ENCODE results near the gene FAM136A. TPM values are rescaled to one million over a fixed set of nuclear protein-coding genes. Genes with fewer than 3 reads are reported as not detected.
A peak's percentile ranks its signal among the peaks of the same experiment; 100 is the strongest.
"Not testable (repeated sequence)": the region's sequence is repeated elsewhere in the genome, so short reads cannot be mapped to it uniquely, and the experiment has no call there.

FAM136A gene
- total RNA-seq, 2 experiments from 2014 or later, result 48.0 to 49.8 TPM

GRCh38 chr2:70283500-70284191, 18.2 kb downstream of the FAM136A start:
- Mint-ChIP-seq H3K4me1 (ENCODE audit: low read depth) (peaks cover 40% of the 10 kb centered on the region), H3K27me3 (no peaks in the 10 kb centered on the region), H3K27ac (peak overlapping the region; percentile 6), H3K9me3 (no peaks in the 10 kb centered on the region), H3K4me3 (no peak overlapping the region), H3K36me3 (peaks cover 58% of the 10 kb centered on the region)
- intact Hi-C loops (cut with micrococcal nuclease), result no loop called here
- no peak for DNase-seq
- POLR2A ChIA-PET, result interaction anchor here (0.6 to 2.3 kb wide), 2 partner anchors 10 to 92 kb away, joined by 3 to 7 read pairs; partner anchors contain the start of gene SNRPG
- CTCF ChIA-PET, result interaction anchor here (0.6 kb wide), 1 partner anchor 331 kb away, joined by 3 read pairs; no protein-coding TSS in a partner anchor

- Mint-ChIP-seq H3K27me3 (no peaks in the 10 kb centered on the region), H3K36me3 (peaks cover 48% of the 10 kb centered on the region), H3K27ac (peak overlapping the region; percentile 0), H3K4me3 (no peak overlapping the region), H3K9me3 (no peaks in the 10 kb centered on the region), H3K4me1 (ENCODE audit: low read depth) (peaks cover 36% of the 10 kb centered on the region)
- ChIA-PET POLR2A (no interaction called here), CTCF (no interaction called here)
- no peak for DNase-seq
- intact Hi-C loops (cut with micrococcal nuclease), result no loop called here
These were observed 19.4 kb downstream of the FAM136A start for GRCh38 chr2:70282439-70282838.

- intact Hi-C loops (cut with micrococcal nuclease), result no loop called here
- H3K4me3 Mint-ChIP-seq, result no peak overlapping the region
- ChIA-PET CTCF (interaction anchor here (1.0 kb wide), 1 partner anchor 370 kb away, joined by 3 read pairs; no protein-coding TSS in a partner anchor), POLR2A (no interaction called here)
- no peak for DNase-seq
- peaks cover 17% of the 10 kb centered on the region for H3K4me1 Mint-ChIP-seq (ENCODE audit: low read depth)
- peaks cover 37% of the 10 kb centered on the region for H3K36me3 Mint-ChIP-seq
- no peaks in the 10 kb centered on the region for H3K27me3 Mint-ChIP-seq
- H3K27ac Mint-ChIP-seq, result no peak overlapping the region
- H3K9me3 Mint-ChIP-seq, result no peaks in the 10 kb centered on the region
These were observed 21.5 kb downstream of the FAM136A start for GRCh38 chr2:70280242-70280798.

GRCh38 chr2:70270323-70270722, 31.5 kb downstream of the FAM136A start:
- ChIA-PET CTCF (no interaction called here), POLR2A (no interaction called here)
- no peak for DNase-seq
- intact Hi-C loops (cut with micrococcal nuclease), result no loop called here
- Mint-ChIP-seq H3K36me3 (peaks cover 16% of the 10 kb centered on the region), H3K4me3 (no peak overlapping the region), H3K27ac (no peak overlapping the region), H3K9me3 (no peaks in the 10 kb centered on the region), H3K4me1 (ENCODE audit: low read depth) (no peaks in the 10 kb centered on the region), H3K27me3 (no peaks in the 10 kb centered on the region)

GRCh38 chr2:70269422-70270302, 32.2 kb downstream of the FAM136A start:
- H3K27me3 Mint-ChIP-seq; DNase-seq; H3K9me3 Mint-ChIP-seq; H3K27ac Mint-ChIP-seq; CTCF ChIA-PET; H3K4me3 Mint-ChIP-seq; POLR2A ChIA-PET; H3K4me1 Mint-ChIP-seq (ENCODE audit: low read depth); intact Hi-C loops (cut with micrococcal nuclease): not testable (repeated sequence)
- peaks cover 16% of the 10 kb centered on the region for H3K36me3 Mint-ChIP-seq

- H3K27ac Mint-ChIP-seq; H3K9me3 Mint-ChIP-seq; H3K27me3 Mint-ChIP-seq; H3K4me3 Mint-ChIP-seq; POLR2A ChIA-PET; CTCF ChIA-PET; DNase-seq; H3K4me1 Mint-ChIP-seq (ENCODE audit: low read depth); intact Hi-C loops (cut with micrococcal nuclease): not testable (repeated sequence)
- peaks cover 16% of the 10 kb centered on the region for H3K36me3 Mint-ChIP-seq
These were observed 34.9 kb downstream of the FAM136A start for GRCh38 chr2:70266925-70267324.

DNA sequence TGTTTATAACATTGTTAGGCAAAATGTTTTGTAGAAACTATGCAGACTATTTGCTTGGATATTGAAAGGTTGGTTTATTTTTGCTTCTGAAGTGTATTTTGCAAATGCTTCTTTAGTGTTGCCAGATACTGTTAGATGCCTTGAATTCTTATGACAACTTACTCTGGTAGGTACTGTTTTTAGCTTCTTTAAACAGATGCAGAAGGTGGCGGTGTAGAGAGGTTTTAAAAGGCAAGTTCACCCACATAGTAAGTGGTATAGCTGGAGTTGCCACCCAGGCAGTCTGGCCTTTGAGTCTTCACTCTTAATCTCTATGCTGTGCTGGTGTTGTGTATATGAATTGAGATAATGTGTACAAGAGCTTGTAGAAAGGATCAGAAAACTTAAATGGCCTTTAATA, 40.4 kb downstream of the FAM136A start:
- intact Hi-C loops (cut with micrococcal nuclease), result no loop called here
- H3K9me3 Mint-ChIP-seq, result no peaks in the 10 kb centered on the region
- ChIA-PET CTCF (interaction anchor here (0.9 kb wide), 1 partner anchor 349 kb away, joined by 3 read pairs; no protein-coding TSS in a partner anchor), POLR2A (no interaction called here)
- no peak overlapping the region for H3K4me3 Mint-ChIP-seq
- peaks cover 11% of the 10 kb centered on the region for H3K36me3 Mint-ChIP-seq
- DNase-seq, result no peak
- H3K27me3 Mint-ChIP-seq, result no peaks in the 10 kb centered on the region
- H3K4me1 Mint-ChIP-seq (ENCODE audit: low read depth), result peaks cover 28% of the 10 kb centered on the region
- H3K27ac Mint-ChIP-seq, result no peak overlapping the region

GRCh38 chr2:70258532-70258875, 43.4 kb downstream of the FAM136A start:
- ChIA-PET POLR2A (interaction anchor here (1.3 to 2.8 kb wide), 5 partner anchors 10 to 125 kb away, joined by 6 to 21 read pairs (median 10); partner anchors contain the start of genes C2orf42, SNRPG and TIA1), CTCF (interaction anchor here (1.7 to 1.9 kb wide), 4 partner anchors 9 to 346 kb away, joined by 5 to 10 read pairs (median 8); partner anchors contain the start of genes FAM136A, SNRPG and TIA1)
- H3K27ac Mint-ChIP-seq, result peak overlapping the region; percentile 13
- H3K27me3 Mint-ChIP-seq, result no peaks in the 10 kb centered on the region
- H3K9me3 Mint-ChIP-seq, result no peaks in the 10 kb centered on the region
- peak; percentile 17 for DNase-seq
- H3K4me1 Mint-ChIP-seq (ENCODE audit: low read depth), result peaks cover 28% of the 10 kb centered on the region
- H3K36me3 Mint-ChIP-seq, result peaks cover 7% of the 10 kb centered on the region
- peak overlapping the region; percentile 86 for H3K4me3 Mint-ChIP-seq
- intact Hi-C loops (cut with micrococcal nuclease), result loop anchor here (1.0 kb wide), 2 partner anchors 10 to 35 kb away; partner anchors contain the start of genes SNRPG and TIA1

DNA sequence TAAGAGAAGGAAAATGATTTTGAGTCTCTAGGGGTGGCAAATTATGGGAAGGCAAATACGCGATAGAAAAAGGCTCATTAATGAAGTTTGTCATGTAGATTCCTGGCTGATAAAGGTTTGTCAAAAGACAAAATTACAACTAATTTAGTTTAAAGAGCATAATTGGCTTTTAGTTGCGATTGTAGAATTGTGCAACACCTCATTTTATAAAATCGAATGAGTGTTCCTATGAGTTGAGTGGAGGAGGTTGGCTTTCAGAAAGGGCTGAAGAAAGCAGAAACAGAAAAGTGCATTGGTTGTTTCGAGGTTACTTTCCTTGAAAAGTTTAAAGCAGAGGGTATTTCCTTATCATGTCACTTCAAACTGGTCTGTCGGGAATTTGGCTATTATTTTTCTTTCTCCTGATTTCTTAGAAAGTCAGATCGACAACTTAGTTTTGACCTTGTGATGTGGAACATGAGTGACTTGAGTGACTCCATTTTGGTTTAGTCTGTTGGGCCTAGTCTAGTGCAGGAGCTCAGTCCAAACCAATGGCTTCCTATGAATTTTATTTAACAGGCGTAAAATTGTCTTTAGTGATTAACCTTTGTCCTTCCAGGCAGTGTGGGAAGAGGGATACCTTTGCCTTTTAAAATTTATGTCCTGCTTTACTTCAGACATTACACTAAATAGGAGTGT, 46.1 kb downstream of the FAM136A start:
- Mint-ChIP-seq H3K27me3 (no peaks in the 10 kb centered on the region), H3K4me1 (ENCODE audit: low read depth) (peaks cover 21% of the 10 kb centered on the region), H3K36me3 (peaks cover 4% of the 10 kb centered on the region), H3K9me3 (no peaks in the 10 kb centered on the region), H3K4me3 (no peak overlapping the region), H3K27ac (no peak overlapping the region)
- POLR2A ChIA-PET, result interaction anchor here (0.8 kb wide), 1 partner anchor 37 kb away, joined by 4 read pairs; no protein-coding TSS in a partner anchor
- no peak for DNase-seq
- CTCF ChIA-PET, result interaction anchor here (0.7 kb wide), 1 partner anchor 343 kb away, joined by 3 read pairs; no protein-coding TSS in a partner anchor
- intact Hi-C loops (cut with micrococcal nuclease), result loop anchor here (2.0 kb wide), 1 partner anchor 65 kb away; the partner anchor contains the start of gene C2orf42

- Mint-ChIP-seq H3K27me3 (peaks cover 4% of the 10 kb centered on the region), H3K4me3 (no peak overlapping the region), H3K4me1 (ENCODE audit: low read depth) (peaks cover 10% of the 10 kb centered on the region), H3K9me3 (no peaks in the 10 kb centered on the region), H3K36me3 (peaks cover 8% of the 10 kb centered on the region), H3K27ac (no peak overlapping the region)
- intact Hi-C loops (cut with micrococcal nuclease), result no loop called here
- CTCF ChIA-PET, result interaction anchor here (1.5 kb wide), 1 partner anchor 10 kb away, joined by 3 read pairs; no protein-coding TSS in a partner anchor
- no peak for DNase-seq
- POLR2A ChIA-PET, result interaction anchor here (2.1 to 3.9 kb wide), 2 partner anchors 8 to 43 kb away, joined by 11 to 21 read pairs; partner anchors contain the start of genes PCYOX1 and SNRPG
These were observed 51.4 kb downstream of the FAM136A start for GRCh38 chr2:70250434-70250833.

- Mint-ChIP-seq H3K9me3 (no peaks in the 10 kb centered on the region), H3K27me3 (peaks cover 4% of the 10 kb centered on the region), H3K36me3 (peaks cover 10% of the 10 kb centered on the region), H3K4me1 (ENCODE audit: low read depth) (peaks cover 28% of the 10 kb centered on the region), H3K27ac (peak within 1 kb of the TSS; percentile 96), H3K4me3 (peak within 1 kb of the TSS; percentile 90)
- DNase-seq, result peak; percentile 99
- POLR2A ChIA-PET, result interaction anchor here (0.5 to 3.9 kb wide), 6 partner anchors 10 to 58 kb away, joined by 3 to 21 read pairs (median 10); partner anchors contain the start of genes C2orf42, PCYOX1 and SNRPG
- intact Hi-C loops (cut with micrococcal nuclease), result loop anchor here (1.0 to 2.0 kb wide), 6 partner anchors 10 to 334 kb away; partner anchors contain the start of genes C2orf42, MXD1, PCBP1 and PCYOX1
- CTCF ChIA-PET, result interaction anchor here (2.1 kb wide), 1 partner anchor 10 kb away, joined by 5 read pairs; the partner anchor contains the start of gene PCYOX1
These were observed 53.6 kb downstream of the FAM136A start, which contains the start of gene TIA1 for GRCh38 chr2:70248181-70248847. Gene TIA1 (minus strand): TSS chr2:70248628. CDS start chr2:70248430, 198 bp downstream.

All from activated CD4-positive, alpha-beta memory T cell treated with anti-CD3 and anti-CD28 coated beads for 36 hours (primary cell).